Vagina (tissue), 2 donors: ENCODE data around the gene HIGD2B. TPM values are rescaled to one million over a fixed set of nuclear protein-coding genes. Genes with fewer than 3 reads are reported as not detected.
"Not testable (repeated sequence)": the region's sequence is repeated elsewhere in the genome, so short reads cannot be mapped to it uniquely, and the experiment has no call there.

ENCODE experiments used
- DNase-seq, 2 donors: peaks; one replicate each; pipeline ENCODE4 v3.0.0-alpha.2; 2017; ENCODE audit errors: extremely low spot score in 2 of 2
- H3K27ac ChIP-seq: fragments of 200-600 bp; sonication (generic); one replicate; pipeline ENCODE4 v1.5.1; 2019
- H3K27me3 ChIP-seq: fragments of 200-600 bp; sonication (generic); one replicate; pipeline ENCODE4 v1.5.1; 2019
- H3K36me3 ChIP-seq, 2 donors: fragments of 200-600 bp; sonication (generic); one replicate each; pipeline ENCODE4 v1.5.1; 2017 to 2019
- H3K4me1 ChIP-seq: fragments of 200-600 bp; sonication (generic); one replicate; pipeline ENCODE4 v1.5.1; 2019
- H3K4me3 ChIP-seq, 2 donors: fragments of 200-600 bp; sonication (generic); 1 replicate in 1 of 2; 2 replicates in 1 of 2; pipeline ENCODE4 v1.5.1; 2016 to 2019
- H3K9me3 ChIP-seq: fragments of 200-600 bp; sonication (generic); one replicate; pipeline ENCODE4 v1.5.1; 2019
- POLR2A ChIP-seq, 2 donors: fragments of 450-650 bp; IDR thresholded peaks; one replicate each; pipeline ENCODE4 v1.6.1; 2017; ENCODE audit warnings: antibody characterized with exemption in 2 of 2, mild to moderate bottlenecking in 2 of 2, moderate library complexity in 2 of 2
- POLR2AphosphoS5 ChIP-seq, 2 donors: sonication (generic); formaldehyde crosslinking; IDR thresholded peaks; one replicate each; pipeline ENCODE4 v1.9.0; 2017; ENCODE audit warnings: antibody characterized with exemption in 2 of 2, mild to moderate bottlenecking in 2 of 2, low read depth in 1 of 2; ENCODE audit not compliant: insufficient read depth in 1 of 2
- intact Hi-C: fragments of 100-400 bp; cut with DNase I; formaldehyde crosslinking; loops from one replicate; pipeline ENCODE4 v1.15.1; 2023
- total RNA-seq: library from RNA; depleted of rRNA; stranded (reverse); fragments of >200 nt; gene quantifications from one replicate; pipeline ENCODE4 v1.2.3, GENCODE V29; 2016
- TF ChIP-seq, protein P1 (sequence below), 3 experiments: fragments of 450-650 bp in 2 of 3; fragments of 200-600 bp in 1 of 3; sonication (generic) in 1 of 3; IDR thresholded peaks; one replicate each; pipeline ENCODE4 v1.5.1; 2017 to 2019; ENCODE audit warnings: antibody characterized with exemption in 3 of 3, mild to moderate bottlenecking in 2 of 3, moderate library complexity in 2 of 3

The HIGD2B gene
- total RNA-seq, 1 donor from 2014 or later, result not detected

DNA sequence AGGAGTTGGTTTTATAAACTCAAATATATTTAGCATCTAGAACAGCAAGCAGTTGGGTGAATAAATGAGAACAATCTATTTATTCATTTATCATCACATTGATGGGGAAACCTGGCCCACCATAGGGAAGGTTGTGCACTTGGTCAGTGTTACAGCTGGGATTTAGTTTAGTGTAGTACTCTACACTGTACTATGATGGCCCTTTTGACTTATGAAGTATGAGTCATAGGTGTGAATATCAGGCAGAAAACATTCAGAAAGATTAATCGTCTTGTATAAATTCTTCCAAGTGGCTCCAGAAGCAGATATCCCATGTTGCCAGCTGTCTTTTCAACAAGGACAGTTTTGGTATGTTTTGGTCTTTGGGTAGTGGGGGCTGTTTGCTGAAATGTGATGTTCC is 38.0 kb upstream of the HIGD2B start:
- no peak for TF ChIP-seq POLR2AphosphoS5 (IDR thresholded peaks at IDR 0.05; ENCODE audit: insufficient read depth in 1 of 2, low read depth in 1 of 2)

DNA sequence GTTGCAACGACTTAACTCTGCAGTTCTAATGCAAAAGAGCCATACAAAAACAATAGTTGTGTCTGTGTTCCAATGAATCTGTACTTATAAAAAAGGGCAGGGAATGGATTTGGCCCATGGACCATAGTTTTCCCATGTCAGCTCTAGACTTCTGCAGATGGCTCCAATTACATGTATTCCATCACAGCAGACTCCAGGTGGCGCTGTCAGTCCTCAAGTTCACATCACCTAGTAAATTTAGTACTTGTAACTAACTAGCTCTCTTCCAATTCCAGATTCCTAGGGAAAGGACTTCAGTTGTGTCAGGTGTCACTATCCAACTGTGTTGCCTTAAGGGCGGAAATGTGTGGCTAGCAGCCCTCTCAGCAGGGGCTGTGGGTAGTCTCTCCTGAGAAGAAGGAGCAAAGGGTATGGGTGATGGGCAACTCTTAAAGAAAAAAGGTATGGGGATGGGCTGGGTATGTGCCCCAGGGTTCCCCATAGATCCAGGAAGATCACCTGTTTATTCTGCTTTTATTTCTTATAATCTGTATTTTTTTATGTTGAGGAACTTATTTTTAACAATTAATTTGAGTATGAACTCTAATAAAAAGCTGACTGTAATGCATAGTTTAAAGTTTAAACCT is 36.2 kb upstream of the HIGD2B start:
- no peak overlapping the region for H3K27ac ChIP-seq
- intact Hi-C loops, result no loop called here
- H3K27me3 ChIP-seq, result no peaks in the 10 kb centered on the region
- TF ChIP-seq, protein P1, sequence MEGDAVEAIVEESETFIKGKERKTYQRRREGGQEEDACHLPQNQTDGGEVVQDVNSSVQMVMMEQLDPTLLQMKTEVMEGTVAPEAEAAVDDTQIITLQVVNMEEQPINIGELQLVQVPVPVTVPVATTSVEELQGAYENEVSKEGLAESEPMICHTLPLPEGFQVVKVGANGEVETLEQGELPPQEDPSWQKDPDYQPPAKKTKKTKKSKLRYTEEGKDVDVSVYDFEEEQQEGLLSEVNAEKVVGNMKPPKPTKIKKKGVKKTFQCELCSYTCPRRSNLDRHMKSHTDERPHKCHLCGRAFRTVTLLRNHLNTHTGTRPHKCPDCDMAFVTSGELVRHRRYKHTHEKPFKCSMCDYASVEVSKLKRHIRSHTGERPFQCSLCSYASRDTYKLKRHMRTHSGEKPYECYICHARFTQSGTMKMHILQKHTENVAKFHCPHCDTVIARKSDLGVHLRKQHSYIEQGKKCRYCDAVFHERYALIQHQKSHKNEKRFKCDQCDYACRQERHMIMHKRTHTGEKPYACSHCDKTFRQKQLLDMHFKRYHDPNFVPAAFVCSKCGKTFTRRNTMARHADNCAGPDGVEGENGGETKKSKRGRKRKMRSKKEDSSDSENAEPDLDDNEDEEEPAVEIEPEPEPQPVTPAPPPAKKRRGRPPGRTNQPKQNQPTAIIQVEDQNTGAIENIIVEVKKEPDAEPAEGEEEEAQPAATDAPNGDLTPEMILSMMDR (IDR thresholded peaks at IDR 0.05), result peak in 2 of 3 experiments; percentile 13 to 49
- TF ChIP-seq POLR2AphosphoS5 (IDR thresholded peaks at IDR 0.05; ENCODE audit: insufficient read depth in 1 of 2, low read depth in 1 of 2) (no peak), POLR2A (IDR thresholded peaks at IDR 0.05) (no peak)
- no peaks in the 10 kb centered on the region for H3K4me1 ChIP-seq
- no peak for DNase-seq
- H3K9me3 ChIP-seq, result no peaks in the 10 kb centered on the region
- peaks cover 0 to 8% of the 10 kb centered on the region in 2 donors for H3K36me3 ChIP-seq
- H3K4me3 ChIP-seq, result no peak overlapping the region

More for the DNA sequence above, 38.0 kb upstream of the HIGD2B start:
- Histone ChIP-seq H3K9me3 (no peaks in the 10 kb centered on the region), H3K36me3 (no peaks in the 10 kb centered on the region), H3K27me3 (no peaks in the 10 kb centered on the region), H3K27ac (no peak overlapping the region), H3K4me3 (no peak overlapping the region), H3K4me1 (no peaks in the 10 kb centered on the region)
- intact Hi-C loops, result no loop called here
- DNase-seq, result no peak

DNA sequence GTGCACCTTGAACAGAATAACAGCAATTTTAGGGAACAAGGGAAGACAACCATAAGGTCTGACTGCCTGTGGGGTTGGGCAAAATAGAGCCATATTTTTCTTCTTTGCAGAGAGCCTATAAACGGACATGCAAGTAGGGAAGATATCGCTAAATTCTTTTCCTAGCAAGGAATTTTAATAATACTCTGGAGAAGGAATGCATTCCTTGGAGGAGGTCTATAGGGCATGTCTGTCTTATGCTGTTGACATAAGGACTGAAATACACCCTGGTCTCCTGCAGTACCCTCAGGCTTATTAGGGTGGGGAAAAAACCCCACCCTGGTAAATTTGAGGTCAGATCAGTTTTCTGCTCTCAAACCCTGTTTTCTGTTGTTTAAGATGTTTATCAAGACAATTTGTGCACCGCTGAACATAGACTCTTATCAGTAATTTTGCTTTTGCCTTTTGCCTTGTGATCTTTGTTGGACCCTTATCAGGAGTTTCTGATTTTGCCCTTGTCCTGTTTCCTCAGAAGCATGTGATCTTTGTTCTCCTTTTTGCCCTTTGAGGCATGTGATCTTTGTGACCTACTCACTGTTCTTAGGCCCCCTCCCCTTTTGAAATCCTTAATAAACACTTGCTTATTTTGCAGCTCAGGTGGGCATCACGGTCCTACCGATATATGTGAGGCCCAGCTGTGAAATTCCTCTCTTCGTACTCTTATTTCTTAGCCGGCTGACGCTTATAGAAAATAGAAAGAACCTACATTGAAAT is 22.7 kb upstream of the HIGD2B start:
- H3K27ac ChIP-seq, H3K27me3 ChIP-seq, H3K9me3 ChIP-seq, DNase-seq, intact Hi-C loops, H3K4me1 ChIP-seq, H3K4me3 ChIP-seq: not testable (repeated sequence)
- H3K36me3 ChIP-seq, result peaks cover 0 to 15% of the 10 kb centered on the region in 2 donors

DNA sequence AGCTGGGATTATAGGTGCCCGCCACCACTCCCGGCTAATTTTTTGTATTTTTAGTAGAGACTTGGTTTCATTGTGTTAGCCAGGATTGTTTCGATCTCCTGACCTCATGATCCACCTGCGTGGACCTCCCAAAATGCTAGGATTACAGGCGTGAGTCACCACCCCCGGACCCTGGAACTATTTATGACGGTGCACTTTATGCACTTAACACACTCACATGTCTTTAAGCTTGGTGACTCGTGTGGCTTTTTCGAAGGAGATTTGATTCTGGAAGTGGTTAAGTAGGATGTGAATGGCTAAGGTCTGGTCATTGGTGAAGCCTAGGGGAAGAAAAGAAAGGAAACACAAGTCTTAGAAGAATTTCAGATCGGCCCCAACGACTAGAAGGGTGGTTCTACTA is 20.3 kb upstream of the HIGD2B start:
- no peak overlapping the region for H3K4me3 ChIP-seq
- intact Hi-C loops, result no loop called here
- no peaks in the 10 kb centered on the region for H3K4me1 ChIP-seq
- DNase-seq, result no peak
- no peak overlapping the region for H3K27ac ChIP-seq
- no peaks in the 10 kb centered on the region for H3K36me3 ChIP-seq
- H3K27me3 ChIP-seq, result no peaks in the 10 kb centered on the region
- H3K9me3 ChIP-seq, result no peaks in the 10 kb centered on the region
- TF ChIP-seq, protein P1 (IDR thresholded peaks at IDR 0.05), result no peak
- no peak for TF ChIP-seq POLR2A (IDR thresholded peaks at IDR 0.05)
- TF ChIP-seq POLR2AphosphoS5 (IDR thresholded peaks at IDR 0.05; ENCODE audit: insufficient read depth in 1 of 2, low read depth in 1 of 2), result no peak

DNA sequence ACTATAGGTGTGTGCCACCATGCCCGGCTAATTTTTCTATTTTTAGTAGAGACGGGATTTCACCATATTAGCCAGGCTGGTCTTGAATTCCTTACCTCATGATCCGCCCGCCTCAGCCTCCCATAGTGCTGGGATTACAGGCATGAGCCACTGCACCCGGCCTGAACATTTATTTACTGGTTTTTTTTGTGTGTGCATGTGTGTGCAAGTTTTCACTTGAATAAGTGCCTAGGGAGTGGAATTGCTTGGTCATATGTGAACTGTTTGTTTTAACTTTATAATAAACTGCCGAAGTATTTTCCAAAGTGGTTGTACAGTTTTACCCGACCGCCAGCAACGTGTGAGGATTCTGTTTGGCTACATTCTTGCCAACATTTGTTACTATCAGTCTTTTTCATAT is 14.1 kb upstream of the HIGD2B start:
- no peaks in the 10 kb centered on the region for H3K36me3 ChIP-seq
- H3K27ac ChIP-seq, result no peak overlapping the region
- H3K4me3 ChIP-seq, result no peak overlapping the region
- DNase-seq, result no peak
- no peaks in the 10 kb centered on the region for H3K4me1 ChIP-seq
- no peaks in the 10 kb centered on the region for H3K27me3 ChIP-seq
- intact Hi-C loops, result no loop called here
- no peaks in the 10 kb centered on the region for H3K9me3 ChIP-seq
- TF ChIP-seq POLR2A (IDR thresholded peaks at IDR 0.05) (no peak), POLR2AphosphoS5 (IDR thresholded peaks at IDR 0.05; ENCODE audit: insufficient read depth in 1 of 2, low read depth in 1 of 2) (no peak)
- TF ChIP-seq, protein P1 (IDR thresholded peaks at IDR 0.05), result no peak

DNA sequence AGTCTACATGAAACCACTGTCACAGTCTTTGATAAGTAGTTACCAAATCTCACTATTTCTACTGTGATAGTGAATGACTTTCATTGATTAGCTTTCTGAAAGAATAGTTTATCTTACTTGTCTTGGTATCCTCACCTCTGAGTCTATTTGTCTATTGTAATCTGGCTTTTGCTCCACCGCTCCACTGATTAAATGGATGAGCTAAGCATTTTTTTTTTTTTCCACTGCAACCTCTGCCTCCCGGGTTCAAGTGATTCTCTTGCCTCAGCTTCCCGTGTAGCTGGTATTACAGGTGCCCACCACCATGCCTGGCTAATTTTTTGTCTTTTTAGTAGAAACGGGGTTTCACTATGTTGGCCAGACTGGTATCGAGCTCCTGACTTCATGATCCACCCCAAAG is 13.0 kb upstream of the HIGD2B start:
- H3K27me3 ChIP-seq, result no peaks in the 10 kb centered on the region
- DNase-seq, result no peak
- H3K36me3 ChIP-seq, result no peaks in the 10 kb centered on the region
- no peak overlapping the region for H3K27ac ChIP-seq
- intact Hi-C loops, result no loop called here
- no peak overlapping the region for H3K4me3 ChIP-seq
- H3K9me3 ChIP-seq, result no peaks in the 10 kb centered on the region
- no peak for TF ChIP-seq POLR2AphosphoS5 (IDR thresholded peaks at IDR 0.05; ENCODE audit: insufficient read depth in 1 of 2, low read depth in 1 of 2)
- no peaks in the 10 kb centered on the region for H3K4me1 ChIP-seq
